HG03025 (cell line): ENCODE measurements around the gene EFHC1.

Experiments
- ATAC-seq: cut with Tn5 transposase; IDR thresholded peaks from one replicate; pipeline ENCODE4 v1.9.1; 2021; ENCODE audit warnings: mild to moderate bottlenecking, moderate library complexity; ENCODE audit not compliant: unreplicated experiment, low FRiP score

EFHC1 gene

GRCh38 chr6:52550014-52550575 lies 130.0 kb downstream of the EFHC1 start:
- no peak for ATAC-seq

- ATAC-seq: no peak
These were observed 130.7 kb downstream of the EFHC1 start for GRCh38 chr6:52550870-52551269.

GRCh38 chr6:52551483-52552277 lies 131.5 kb downstream of the EFHC1 start:
- ATAC-seq: no peak

- peak; percentile 96 for ATAC-seq
These were observed 132.1 kb downstream of the EFHC1 start for GRCh38 chr6:52552278-52552643.

- ATAC-seq: no peak
These were observed 133.0 kb downstream of the EFHC1 start for GRCh38 chr6:52553158-52553557.

- no peak for ATAC-seq
These were observed 133.6 kb downstream of the EFHC1 start for GRCh38 chr6:52553719-52554118.

GRCh38 chr6:52554684-52555280 lies 134.6 kb downstream of the EFHC1 start:
- ATAC-seq: no peak

GRCh38 chr6:52555518-52556233 lies 135.5 kb downstream of the EFHC1 start:
- ATAC-seq: no peak

- ATAC-seq: no peak
These were observed 137.5 kb downstream of the EFHC1 start for GRCh38 chr6:52557389-52558265.

GRCh38 chr6:52558266-52559000 lies 138.3 kb downstream of the EFHC1 start:
- ATAC-seq: no peak

- ATAC-seq: no peak
These were observed 140.3 kb downstream of the EFHC1 start for GRCh38 chr6:52560462-52560861.

GRCh38 chr6:52562911-52563310 lies 142.8 kb downstream of the EFHC1 start:
- no peak for ATAC-seq

GRCh38 chr6:52564856-52565255 lies 144.7 kb downstream of the EFHC1 start:
- no peak for ATAC-seq

GRCh38 chr6:52566201-52566600 lies 146.1 kb downstream of the EFHC1 start:
- peak; percentile 49 for ATAC-seq

GRCh38 chr6:52566853-52567279 lies 146.7 kb downstream of the EFHC1 start:
- ATAC-seq: no peak

- no peak for ATAC-seq
These were observed 148.2 kb downstream of the EFHC1 start for GRCh38 chr6:52568320-52568719.

GRCh38 chr6:52570291-52570700 lies 150.2 kb downstream of the EFHC1 start:
- ATAC-seq: no peak

GRCh38 chr6:52571099-52571755 lies 151.1 kb downstream of the EFHC1 start:
- no peak for ATAC-seq

- no peak for ATAC-seq
These were observed 152.4 kb downstream of the EFHC1 start for GRCh38 chr6:52572536-52572935.
